ENCODE data around the gene ALDH1A2. TPM values are rescaled to one million over a fixed set of nuclear protein-coding genes. Genes with fewer than 3 reads are reported as not detected.
"Not testable (repeated sequence)": the region's sequence is repeated elsewhere in the genome, so short reads cannot be mapped to it uniquely, and the experiment has no call there.

The ALDH1A2 gene
- total RNA-seq, 2 donors from 2014 or later, result 4.3 to 37.5 TPM

DNA sequence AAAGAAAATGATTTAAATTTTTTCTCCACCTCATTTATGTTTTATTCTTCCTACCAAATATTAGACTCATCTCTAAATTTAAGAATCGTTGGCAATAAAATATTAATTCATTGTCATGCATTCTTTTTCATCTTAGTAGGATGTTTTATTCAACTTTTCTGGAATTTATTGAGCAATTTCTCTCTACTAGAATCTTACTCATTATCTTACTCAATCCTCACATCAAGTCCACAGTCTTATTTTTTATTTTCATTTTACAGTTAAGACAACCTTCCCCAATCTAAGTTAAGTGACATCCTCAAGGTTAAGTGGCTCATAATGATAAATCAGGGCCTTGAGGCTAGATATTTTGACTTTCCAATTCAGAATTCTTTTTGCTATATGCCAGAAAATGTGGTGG, 15.9 kb upstream of the ALDH1A2 start:
- H3K36me3 ChIP-seq, result no peaks in the 10 kb centered on the region
- no peaks in the 10 kb centered on the region for H3K9me3 ChIP-seq
- ATAC-seq (ENCODE audit: insufficient number of reproducible peaks, low FRiP score, low read depth) (no peak), DNase-seq (ENCODE audit: low spot score) (no peak)
- no peaks in the 10 kb centered on the region for H3K4me1 ChIP-seq (ENCODE audit: control insufficient read depth in 1 of 2, low read depth in 2 of 2)
- no peaks in the 10 kb centered on the region for H3K27me3 ChIP-seq (replicated peaks; ENCODE audit: insufficient read depth)
- TF ChIP-seq, protein P1, sequence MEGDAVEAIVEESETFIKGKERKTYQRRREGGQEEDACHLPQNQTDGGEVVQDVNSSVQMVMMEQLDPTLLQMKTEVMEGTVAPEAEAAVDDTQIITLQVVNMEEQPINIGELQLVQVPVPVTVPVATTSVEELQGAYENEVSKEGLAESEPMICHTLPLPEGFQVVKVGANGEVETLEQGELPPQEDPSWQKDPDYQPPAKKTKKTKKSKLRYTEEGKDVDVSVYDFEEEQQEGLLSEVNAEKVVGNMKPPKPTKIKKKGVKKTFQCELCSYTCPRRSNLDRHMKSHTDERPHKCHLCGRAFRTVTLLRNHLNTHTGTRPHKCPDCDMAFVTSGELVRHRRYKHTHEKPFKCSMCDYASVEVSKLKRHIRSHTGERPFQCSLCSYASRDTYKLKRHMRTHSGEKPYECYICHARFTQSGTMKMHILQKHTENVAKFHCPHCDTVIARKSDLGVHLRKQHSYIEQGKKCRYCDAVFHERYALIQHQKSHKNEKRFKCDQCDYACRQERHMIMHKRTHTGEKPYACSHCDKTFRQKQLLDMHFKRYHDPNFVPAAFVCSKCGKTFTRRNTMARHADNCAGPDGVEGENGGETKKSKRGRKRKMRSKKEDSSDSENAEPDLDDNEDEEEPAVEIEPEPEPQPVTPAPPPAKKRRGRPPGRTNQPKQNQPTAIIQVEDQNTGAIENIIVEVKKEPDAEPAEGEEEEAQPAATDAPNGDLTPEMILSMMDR (IDR thresholded peaks at IDR 0.05), result no peak
- no peak overlapping the region for H3K4me3 ChIP-seq
- no peak overlapping the region for H3K27ac ChIP-seq

DNA sequence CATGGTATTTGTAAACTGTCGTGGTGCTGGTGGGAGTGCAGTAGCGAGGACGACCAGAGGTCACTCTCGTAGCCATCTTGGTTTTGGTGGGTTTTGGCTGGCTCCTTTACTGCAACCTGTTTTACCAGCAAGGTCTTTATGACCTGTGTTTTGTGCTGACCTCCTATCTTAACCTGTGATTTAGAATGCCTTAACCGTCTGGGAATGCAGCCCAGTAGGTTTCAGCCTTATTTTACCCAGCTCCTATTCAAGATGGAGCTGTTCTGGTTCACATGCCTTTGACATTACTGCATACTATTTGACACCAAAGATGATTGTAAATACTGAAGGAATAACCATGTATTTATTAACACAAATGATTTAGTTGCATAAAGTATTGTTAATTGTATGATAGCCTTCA, 15.4 kb upstream of the ALDH1A2 start:
- DNase-seq (ENCODE audit: low spot score), result not testable (repeated sequence)

DNA sequence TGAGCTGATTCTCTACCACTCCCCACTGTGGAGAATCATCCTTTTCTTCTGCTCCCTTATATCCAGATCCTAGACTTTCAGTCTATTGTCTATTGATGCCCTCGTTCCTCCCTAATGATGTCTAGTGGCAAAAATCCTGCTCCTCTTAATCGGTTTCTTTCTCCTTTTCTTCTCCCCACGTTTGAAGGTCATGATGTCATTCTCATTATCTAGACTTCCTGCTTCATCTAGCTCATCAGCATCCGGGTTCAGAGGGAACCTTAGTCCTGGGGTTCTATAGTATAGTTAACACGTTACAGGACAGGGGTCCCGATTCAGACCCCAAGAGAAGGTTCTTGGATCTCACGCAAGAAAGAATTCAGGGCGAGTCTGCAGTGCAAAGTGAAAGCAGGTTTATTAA, 14.9 kb upstream of the ALDH1A2 start:
- TF ChIP-seq, protein P1 (IDR thresholded peaks at IDR 0.05), result no peak
- no peak for DNase-seq (ENCODE audit: low spot score)

More for the DNA sequence above, 15.4 kb upstream of the ALDH1A2 start:
- not testable (repeated sequence) for H3K27me3 ChIP-seq (replicated peaks; ENCODE audit: insufficient read depth); H3K9me3 ChIP-seq; ATAC-seq (ENCODE audit: insufficient number of reproducible peaks, low FRiP score, low read depth); H3K4me3 ChIP-seq; H3K4me1 ChIP-seq (ENCODE audit: control insufficient read depth in 1 of 2, low read depth in 2 of 2); H3K27ac ChIP-seq; H3K36me3 ChIP-seq

DNA sequence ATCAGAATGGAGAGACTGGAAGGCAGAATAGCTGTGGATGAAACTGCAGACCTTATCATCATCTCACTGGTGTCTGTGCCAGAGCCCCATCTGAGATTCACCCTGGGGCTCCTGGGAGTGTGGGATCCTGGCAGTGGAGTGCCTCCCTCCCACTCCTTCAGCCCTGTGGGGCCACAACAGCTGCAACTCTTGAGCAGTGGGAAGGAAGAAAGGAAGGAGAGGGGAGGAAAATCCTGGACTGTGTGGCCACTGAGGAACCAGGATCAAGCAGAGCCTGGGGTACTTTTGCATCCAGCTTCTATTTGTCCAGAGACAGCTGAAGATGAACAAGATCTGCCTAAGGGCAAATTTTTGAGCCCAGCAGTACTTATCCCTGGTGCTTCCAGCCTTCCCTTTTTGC, 13.1 kb upstream of the ALDH1A2 start:
- DNase-seq (ENCODE audit: low spot score), result no peak
- H3K4me3 ChIP-seq, result no peak overlapping the region
- no peak overlapping the region for H3K27ac ChIP-seq
- TF ChIP-seq, protein P1 (IDR thresholded peaks at IDR 0.05), result no peak
- no peak for ATAC-seq (ENCODE audit: insufficient number of reproducible peaks, low FRiP score, low read depth)
- no peaks in the 10 kb centered on the region for H3K27me3 ChIP-seq (replicated peaks; ENCODE audit: insufficient read depth)
- H3K9me3 ChIP-seq, result no peaks in the 10 kb centered on the region
- no peaks in the 10 kb centered on the region for H3K4me1 ChIP-seq (ENCODE audit: control insufficient read depth in 1 of 2, low read depth in 2 of 2)
- H3K36me3 ChIP-seq, result no peaks in the 10 kb centered on the region

More for the DNA sequence above, 14.9 kb upstream of the ALDH1A2 start:
- Histone ChIP-seq H3K27ac (no peak overlapping the region), H3K9me3 (no peaks in the 10 kb centered on the region), H3K36me3 (no peaks in the 10 kb centered on the region), H3K4me1 (ENCODE audit: control insufficient read depth in 1 of 2, low read depth in 2 of 2) (no peaks in the 10 kb centered on the region), H3K4me3 (no peak overlapping the region), H3K27me3 (replicated peaks; ENCODE audit: insufficient read depth) (no peaks in the 10 kb centered on the region)
- no peak for ATAC-seq (ENCODE audit: insufficient number of reproducible peaks, low FRiP score, low read depth)

DNA sequence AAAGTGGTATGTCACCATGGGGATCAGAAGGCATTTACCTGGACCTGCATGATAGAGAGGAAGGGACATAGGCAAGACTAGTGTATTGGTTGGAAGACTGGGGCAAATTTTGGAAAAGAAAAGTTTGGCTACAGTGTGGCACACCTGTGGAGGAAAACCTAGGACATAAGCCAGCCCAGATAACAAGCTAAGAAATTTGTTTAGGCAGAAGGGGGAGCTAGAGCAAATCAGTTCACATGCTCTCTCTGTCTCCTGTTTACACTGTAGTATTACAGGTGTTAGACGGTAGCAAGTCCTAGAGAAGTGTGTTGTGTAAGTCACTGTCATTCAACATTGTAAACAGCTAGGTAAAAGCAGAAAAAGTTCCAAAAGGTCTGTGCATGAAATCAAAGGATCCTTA, 11.9 kb upstream of the ALDH1A2 start:
- no peak overlapping the region for H3K27ac ChIP-seq
- H3K4me1 ChIP-seq (ENCODE audit: control insufficient read depth in 1 of 2, low read depth in 2 of 2), result no peaks in the 10 kb centered on the region
- TF ChIP-seq, protein P1 (IDR thresholded peaks at IDR 0.05), result no peak
- H3K36me3 ChIP-seq, result no peaks in the 10 kb centered on the region
- no peaks in the 10 kb centered on the region for H3K9me3 ChIP-seq
- ATAC-seq (ENCODE audit: insufficient number of reproducible peaks, low FRiP score, low read depth), result no peak
- no peak for DNase-seq (ENCODE audit: low spot score)
- no peak overlapping the region for H3K4me3 ChIP-seq
- no peaks in the 10 kb centered on the region for H3K27me3 ChIP-seq (replicated peaks; ENCODE audit: insufficient read depth)

DNA sequence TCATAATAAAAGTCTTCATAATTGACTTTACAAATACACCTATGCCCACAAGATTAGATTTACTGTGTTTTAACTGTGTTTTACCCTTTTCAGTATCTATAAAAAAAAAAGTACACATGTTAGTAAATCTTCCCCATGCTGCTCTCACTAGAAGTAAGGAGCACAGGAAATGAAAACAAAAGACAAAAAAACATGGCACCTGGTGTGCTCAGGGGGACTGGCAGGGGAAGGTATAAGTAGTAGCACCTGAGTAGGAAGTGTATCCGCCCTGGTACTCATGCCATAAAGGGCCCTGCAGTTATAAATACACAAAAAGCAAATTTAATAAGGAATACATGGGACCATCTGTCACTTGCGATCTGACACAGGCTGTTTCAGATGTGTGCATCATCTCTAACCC, 8.9 kb upstream of the ALDH1A2 start:
- Histone ChIP-seq H3K27ac (no peak overlapping the region), H3K4me1 (ENCODE audit: control insufficient read depth in 1 of 2, low read depth in 2 of 2) (no peaks in the 10 kb centered on the region), H3K27me3 (replicated peaks; ENCODE audit: insufficient read depth) (no peaks in the 10 kb centered on the region), H3K4me3 (no peak overlapping the region), H3K36me3 (no peaks in the 10 kb centered on the region), H3K9me3 (no peaks in the 10 kb centered on the region)
- ATAC-seq (ENCODE audit: insufficient number of reproducible peaks, low FRiP score, low read depth), result no peak
- no peak for DNase-seq (ENCODE audit: low spot score)
- TF ChIP-seq, protein P1 (IDR thresholded peaks at IDR 0.05), result no peak

Data from thoracic aorta (tissue), 2 donors.